ENCODE results near the gene IFNA10. TPM values are rescaled to one million over a fixed set of nuclear protein-coding genes. Genes with fewer than 3 reads are reported as not detected.
"Not testable (repeated sequence)": the region's sequence is repeated elsewhere in the genome, so short reads cannot be mapped to it uniquely, and the experiment has no call there.

IFNA10 gene
- total and polyA plus RNA-seq, 2 donors from 2014 or later, result not detected

DNA sequence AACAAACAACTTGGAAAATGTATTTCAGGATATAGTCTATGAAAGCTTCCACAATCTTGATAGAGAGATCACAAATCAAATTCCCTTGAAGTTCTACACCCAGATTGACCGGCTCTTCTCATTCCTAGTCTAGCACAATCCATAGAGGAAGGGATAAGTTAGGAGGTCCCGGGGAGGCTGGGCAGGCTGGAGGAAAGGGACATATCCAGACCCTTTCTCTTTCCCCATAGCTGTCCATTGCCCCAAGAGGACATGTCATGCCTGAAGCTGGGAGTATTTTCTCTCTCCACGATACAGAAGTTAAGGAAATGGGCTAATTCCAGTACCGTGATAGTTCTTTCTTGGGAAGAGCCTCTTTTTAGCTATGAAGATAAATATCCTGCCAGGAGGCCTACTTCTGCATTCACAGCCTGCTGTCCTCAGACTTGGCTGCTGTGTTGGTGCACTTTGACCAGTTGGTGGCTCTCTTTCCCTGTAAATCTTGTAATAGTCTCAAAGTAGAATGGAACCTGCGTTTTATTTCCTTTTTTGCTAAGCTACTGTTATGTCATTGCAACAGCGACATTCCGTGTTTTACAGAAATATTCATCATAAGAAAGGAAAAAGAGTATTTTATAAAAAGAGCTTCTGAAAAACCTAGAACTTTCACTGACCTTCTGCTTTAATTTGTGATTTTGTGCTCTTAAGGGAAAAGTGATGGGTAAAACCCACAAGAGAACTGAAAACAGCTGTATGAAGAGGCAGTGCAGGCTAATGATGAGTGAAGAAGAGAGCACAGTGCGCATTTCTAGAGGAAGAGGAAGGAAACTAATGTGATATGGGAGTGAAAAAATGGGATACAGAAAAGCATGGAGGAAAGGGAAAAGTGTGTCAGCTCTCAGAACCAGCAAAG, 28.8 kb upstream of the IFNA10 start:
- H3K9ac ChIP-seq (ENCODE audit: low read length in 3 of 3); H3K4me3 ChIP-seq (ENCODE audit: low read length in 3 of 3); intact Hi-C loops (cut with DNase I); H3K27ac ChIP-seq (ENCODE audit: low read depth in 2 of 2, low read length in 2 of 2); H3K4me1 ChIP-seq (ENCODE audit: control insufficient read depth in 2 of 3, insufficient read depth in 2 of 3, low read depth in 1 of 3, low read length in 3 of 3); H3K27me3 ChIP-seq (ENCODE audit: control insufficient read depth, insufficient read depth, low read length); H3K9me3 ChIP-seq (ENCODE audit: control insufficient read depth in 2 of 3, insufficient read depth in 1 of 3, low read length in 3 of 3); H3K36me3 ChIP-seq (ENCODE audit: control insufficient read depth in 2 of 3, insufficient read depth in 3 of 3, low read length in 3 of 3): not testable (repeated sequence)
- FAIRE-seq (peak; percentile 6), DNase-seq (peak in 2 of 5 donors; percentile 38 to 52)
- peak; percentile 52 for TF ChIP-seq CTCF (IDR thresholded peaks at IDR 0.05; ENCODE audit: borderline replicate concordance, extremely low read depth, insufficient read depth)

DNA sequence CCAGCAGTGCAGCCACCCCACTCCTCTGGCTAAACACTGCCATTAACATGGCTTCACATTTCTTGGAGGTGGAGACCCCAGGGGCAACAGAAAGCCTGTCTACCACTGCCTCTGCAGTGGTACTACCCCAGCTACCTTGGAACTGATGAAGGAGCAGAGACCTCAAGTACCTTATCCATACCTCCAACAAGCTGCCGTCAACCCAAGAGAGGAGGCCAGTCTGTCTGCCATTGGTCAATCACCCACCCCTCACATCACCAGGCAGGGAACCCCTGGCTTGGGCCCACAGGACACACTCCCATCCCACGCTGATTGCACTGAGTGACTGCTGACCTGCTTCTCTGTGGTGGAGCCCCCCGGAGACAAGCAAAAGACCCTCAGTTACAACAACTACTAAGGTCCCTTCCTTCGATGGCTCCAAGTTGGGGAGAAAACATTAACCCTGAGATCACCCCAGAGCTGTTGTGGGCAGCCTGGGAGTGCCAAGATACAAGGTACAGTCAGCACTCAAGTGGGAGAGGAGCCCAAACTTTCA, 27.3 kb upstream of the IFNA10 start:
- Histone ChIP-seq H3K27ac (ENCODE audit: low read depth in 2 of 2, low read length in 2 of 2) (no peak overlapping the region), H3K9ac (ENCODE audit: low read length in 3 of 3) (no peak overlapping the region), H3K27me3 (ENCODE audit: control insufficient read depth, insufficient read depth, low read length) (no peaks in the 10 kb centered on the region), H3K4me1 (ENCODE audit: control insufficient read depth in 2 of 3, insufficient read depth in 2 of 3, low read depth in 1 of 3, low read length in 3 of 3) (no peaks in the 10 kb centered on the region), H3K4me3 (ENCODE audit: low read length in 3 of 3) (no peak overlapping the region), H3K36me3 (ENCODE audit: control insufficient read depth in 2 of 3, insufficient read depth in 3 of 3, low read length in 3 of 3) (no peaks in the 10 kb centered on the region), H3K9me3 (ENCODE audit: control insufficient read depth in 2 of 3, insufficient read depth in 1 of 3, low read length in 3 of 3) (no peaks in the 10 kb centered on the region)
- intact Hi-C loops (cut with DNase I), result no loop called here
- FAIRE-seq (no peak), DNase-seq (no peak)
- no peak for TF ChIP-seq CTCF (IDR thresholded peaks at IDR 0.05; ENCODE audit: borderline replicate concordance, extremely low read depth, insufficient read depth)

- Histone ChIP-seq H3K36me3 (ENCODE audit: control insufficient read depth in 2 of 3, insufficient read depth in 3 of 3, low read length in 3 of 3) (no peaks in the 10 kb centered on the region), H3K4me3 (ENCODE audit: low read length in 3 of 3) (no peak overlapping the region), H3K27ac (ENCODE audit: low read depth in 2 of 2, low read length in 2 of 2) (no peak overlapping the region), H3K9me3 (ENCODE audit: control insufficient read depth in 2 of 3, insufficient read depth in 1 of 3, low read length in 3 of 3) (no peaks in the 10 kb centered on the region), H3K27me3 (ENCODE audit: control insufficient read depth, insufficient read depth, low read length) (no peaks in the 10 kb centered on the region), H3K9ac (ENCODE audit: low read length in 3 of 3) (no peak overlapping the region), H3K4me1 (ENCODE audit: control insufficient read depth in 2 of 3, insufficient read depth in 2 of 3, low read depth in 1 of 3, low read length in 3 of 3) (no peaks in the 10 kb centered on the region)
- FAIRE-seq, result no peak
- DNase-seq, result no peak
- no peak for TF ChIP-seq CTCF (IDR thresholded peaks at IDR 0.05; ENCODE audit: borderline replicate concordance, extremely low read depth, insufficient read depth)
- intact Hi-C loops (cut with DNase I), result no loop called here
Measured at GRCh38 chr9:21233258-21233657, 26.3 kb upstream of the IFNA10 start.

Data from kidney (tissue), 14 donors.